ENCODE measurements around the gene SORBS2.
A peak's percentile ranks its signal among the peaks of the same experiment; 100 is the strongest.

SORBS2 gene

DNA sequence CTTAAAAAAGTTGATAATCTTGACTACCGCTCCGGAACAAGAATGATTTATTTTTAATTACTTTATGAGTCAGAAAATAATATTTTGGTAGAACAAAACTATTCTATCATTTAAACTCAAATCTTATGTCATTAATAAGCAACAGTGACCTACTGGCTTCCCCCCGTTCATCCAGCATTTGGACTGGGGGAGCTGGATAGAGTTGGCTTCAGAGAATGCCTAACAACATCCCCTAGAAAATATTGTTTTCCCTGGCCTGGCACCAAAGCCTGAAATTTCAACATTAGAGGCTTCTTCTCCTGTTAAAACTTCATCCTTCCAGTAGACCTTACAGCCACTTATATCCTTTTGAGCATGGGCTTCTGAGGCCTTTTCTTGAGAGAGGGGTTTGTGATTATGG lies 221.0 kb downstream of the SORBS2 start:
- TF ChIP-seq, protein P1, sequence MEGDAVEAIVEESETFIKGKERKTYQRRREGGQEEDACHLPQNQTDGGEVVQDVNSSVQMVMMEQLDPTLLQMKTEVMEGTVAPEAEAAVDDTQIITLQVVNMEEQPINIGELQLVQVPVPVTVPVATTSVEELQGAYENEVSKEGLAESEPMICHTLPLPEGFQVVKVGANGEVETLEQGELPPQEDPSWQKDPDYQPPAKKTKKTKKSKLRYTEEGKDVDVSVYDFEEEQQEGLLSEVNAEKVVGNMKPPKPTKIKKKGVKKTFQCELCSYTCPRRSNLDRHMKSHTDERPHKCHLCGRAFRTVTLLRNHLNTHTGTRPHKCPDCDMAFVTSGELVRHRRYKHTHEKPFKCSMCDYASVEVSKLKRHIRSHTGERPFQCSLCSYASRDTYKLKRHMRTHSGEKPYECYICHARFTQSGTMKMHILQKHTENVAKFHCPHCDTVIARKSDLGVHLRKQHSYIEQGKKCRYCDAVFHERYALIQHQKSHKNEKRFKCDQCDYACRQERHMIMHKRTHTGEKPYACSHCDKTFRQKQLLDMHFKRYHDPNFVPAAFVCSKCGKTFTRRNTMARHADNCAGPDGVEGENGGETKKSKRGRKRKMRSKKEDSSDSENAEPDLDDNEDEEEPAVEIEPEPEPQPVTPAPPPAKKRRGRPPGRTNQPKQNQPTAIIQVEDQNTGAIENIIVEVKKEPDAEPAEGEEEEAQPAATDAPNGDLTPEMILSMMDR (IDR thresholded peaks at IDR 0.05; ENCODE audit: borderline replicate concordance, insufficient read depth, low read depth, low read length) = no peak
- H3K4me3 ChIP-seq (ENCODE audit: low read depth, low read length) = no peak overlapping the region

DNA sequence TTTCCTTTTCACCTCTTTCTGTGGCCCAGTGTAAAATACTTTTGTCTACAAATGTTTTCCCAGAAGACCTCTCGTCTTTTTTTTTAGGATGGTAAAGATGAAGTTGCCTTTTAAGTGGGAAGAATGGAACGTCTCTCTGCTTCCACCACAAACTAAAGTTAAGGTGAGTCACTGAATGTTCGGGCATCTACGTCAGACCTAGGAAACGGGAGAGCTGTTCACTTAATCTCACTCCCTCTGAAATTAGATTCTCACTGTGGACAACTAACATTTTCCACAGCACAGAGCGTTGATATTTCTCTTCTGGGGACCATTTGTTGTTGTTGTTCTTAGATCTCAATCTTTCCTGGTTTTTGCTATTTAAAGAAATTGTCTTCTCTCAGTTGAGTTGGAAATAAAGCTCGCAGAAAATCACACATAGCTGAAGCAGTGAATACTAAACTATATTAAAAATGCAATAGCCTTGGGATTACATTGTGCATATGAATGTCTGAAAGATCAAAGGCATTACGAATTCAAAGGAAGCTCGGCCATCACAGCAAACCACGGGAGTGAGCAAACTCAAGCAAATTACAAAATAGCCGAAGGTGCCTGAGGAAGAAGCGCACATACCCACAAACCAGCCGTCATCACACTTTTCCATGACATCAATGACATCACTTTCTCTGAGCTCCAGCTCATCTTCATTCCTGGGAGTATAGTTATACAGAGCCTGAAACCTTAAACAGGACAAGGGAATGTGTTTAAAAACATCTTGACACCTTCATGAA lies 222.7 kb downstream of the SORBS2 start:
- TF ChIP-seq, protein P1 (IDR thresholded peaks at IDR 0.05; ENCODE audit: borderline replicate concordance, insufficient read depth, low read depth, low read length) = no peak
- no peak overlapping the region for H3K4me3 ChIP-seq (ENCODE audit: low read depth, low read length)

DNA sequence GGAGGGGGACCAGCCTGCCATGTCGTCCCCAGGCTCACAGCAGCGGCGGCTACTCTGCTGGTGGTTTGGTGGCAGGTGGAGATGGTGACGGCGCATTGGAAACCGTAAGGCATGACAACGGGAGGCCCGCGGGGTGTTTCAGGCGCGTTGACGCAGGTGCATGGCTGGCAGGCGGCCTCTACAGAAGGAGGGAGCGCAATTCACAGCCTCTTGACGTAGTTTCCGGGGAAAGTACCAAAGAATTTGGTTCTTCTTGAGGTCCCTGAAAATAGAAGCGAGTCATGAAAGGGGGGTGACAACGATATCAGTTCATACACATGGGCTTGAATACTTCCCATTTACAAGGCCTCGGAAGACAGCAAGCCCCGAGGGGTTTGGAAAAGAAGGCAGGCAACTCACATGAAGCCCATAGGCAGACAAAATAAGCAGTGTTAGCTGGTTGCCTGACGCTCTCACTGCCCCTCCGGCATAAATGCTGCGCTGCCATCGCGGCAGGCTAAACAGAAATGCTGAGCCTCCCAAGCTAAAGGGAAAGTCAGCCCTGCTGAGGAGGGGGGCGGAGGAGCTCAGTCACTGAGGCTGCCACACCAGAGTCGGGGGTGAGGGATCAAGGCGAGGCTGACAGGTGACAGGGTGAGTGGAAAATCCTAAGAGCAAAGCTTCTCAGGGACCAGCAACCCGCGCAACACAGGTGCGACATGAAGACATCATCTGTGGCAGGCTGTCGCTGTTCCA lies 224.4 kb downstream of the SORBS2 start:
- TF ChIP-seq, protein P1 (IDR thresholded peaks at IDR 0.05; ENCODE audit: borderline replicate concordance, insufficient read depth, low read depth, low read length) = no peak
- H3K4me3 ChIP-seq (ENCODE audit: low read depth, low read length) = peak overlapping the region; percentile 35

DNA sequence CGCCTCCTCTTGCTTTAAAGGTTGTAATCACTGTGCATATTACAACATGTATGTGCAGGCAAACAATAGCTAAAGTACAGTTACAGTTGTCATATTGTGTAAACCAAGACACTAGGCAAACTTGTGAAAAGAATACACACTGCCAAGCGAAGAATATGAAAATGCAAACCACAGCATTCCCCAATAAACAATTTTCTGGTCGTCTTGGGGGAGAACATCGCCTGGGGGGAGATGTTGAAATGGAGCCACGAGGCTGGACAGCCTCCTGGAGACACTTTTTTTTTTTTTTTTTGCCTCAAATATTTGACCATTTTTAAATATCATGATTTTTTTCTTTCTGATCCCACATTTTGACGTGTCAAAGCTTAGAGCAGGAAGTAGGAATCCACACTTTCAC lies 225.0 kb downstream of the SORBS2 start:
- TF ChIP-seq, protein P1 (IDR thresholded peaks at IDR 0.05; ENCODE audit: borderline replicate concordance, insufficient read depth, low read depth, low read length) = no peak
- H3K4me3 ChIP-seq (ENCODE audit: low read depth, low read length) = no peak overlapping the region

DNA sequence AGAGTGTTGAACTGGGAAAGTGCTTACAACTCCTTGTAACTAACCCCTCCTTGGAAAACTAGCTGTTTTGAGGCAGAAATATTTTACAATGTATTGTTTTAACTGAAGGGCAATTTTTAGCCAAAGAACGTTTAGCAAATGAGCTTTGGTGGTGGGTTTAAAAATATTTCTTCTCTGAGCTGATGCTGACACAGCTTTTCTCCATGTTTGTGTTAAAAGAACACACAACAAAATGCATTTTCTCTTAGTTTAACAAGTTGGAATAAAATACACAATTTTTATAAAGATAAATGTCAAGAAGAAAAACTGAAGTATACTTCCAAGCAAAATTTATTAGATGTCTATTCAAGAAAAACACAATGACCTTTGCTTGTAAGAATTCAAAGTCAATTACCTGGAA lies 226.8 kb downstream of the SORBS2 start:
- TF ChIP-seq, protein P1 (IDR thresholded peaks at IDR 0.05; ENCODE audit: borderline replicate concordance, insufficient read depth, low read depth, low read length) = no peak
- H3K4me3 ChIP-seq (ENCODE audit: low read depth, low read length) = no peak overlapping the region

DNA sequence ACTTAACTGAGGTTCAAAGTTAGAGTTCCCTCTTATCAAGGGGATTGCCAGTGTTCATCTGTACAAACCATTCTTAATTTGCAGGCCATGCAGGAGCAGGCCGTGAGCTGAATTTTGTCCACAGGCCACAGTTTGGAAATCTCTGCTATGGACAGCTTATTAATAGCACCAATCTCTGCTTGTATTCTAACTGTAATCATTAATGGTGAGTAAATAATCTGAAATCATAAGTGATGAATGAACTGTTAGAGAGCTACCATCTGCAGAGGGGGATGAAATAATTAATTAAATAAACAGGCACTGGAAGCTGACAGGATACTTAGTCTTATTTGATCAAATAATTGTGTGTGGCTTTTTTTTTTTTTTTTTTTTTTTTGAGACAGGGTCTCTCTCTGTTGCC lies 228.2 kb downstream of the SORBS2 start:
- TF ChIP-seq, protein P1 (IDR thresholded peaks at IDR 0.05; ENCODE audit: borderline replicate concordance, insufficient read depth, low read depth, low read length) = no peak
- no peak overlapping the region for H3K4me3 ChIP-seq (ENCODE audit: low read depth, low read length)
